Measurements from ENCODE around the gene SNAP47. TPM values are rescaled to one million over a fixed set of nuclear protein-coding genes. Genes with fewer than 3 reads are reported as not detected.
A peak's percentile ranks its signal among the peaks of the same experiment; 100 is the strongest.

The SNAP47 gene
- total RNA-seq, 1 donor from 2014 or later, result 59.0 TPM

DNA sequence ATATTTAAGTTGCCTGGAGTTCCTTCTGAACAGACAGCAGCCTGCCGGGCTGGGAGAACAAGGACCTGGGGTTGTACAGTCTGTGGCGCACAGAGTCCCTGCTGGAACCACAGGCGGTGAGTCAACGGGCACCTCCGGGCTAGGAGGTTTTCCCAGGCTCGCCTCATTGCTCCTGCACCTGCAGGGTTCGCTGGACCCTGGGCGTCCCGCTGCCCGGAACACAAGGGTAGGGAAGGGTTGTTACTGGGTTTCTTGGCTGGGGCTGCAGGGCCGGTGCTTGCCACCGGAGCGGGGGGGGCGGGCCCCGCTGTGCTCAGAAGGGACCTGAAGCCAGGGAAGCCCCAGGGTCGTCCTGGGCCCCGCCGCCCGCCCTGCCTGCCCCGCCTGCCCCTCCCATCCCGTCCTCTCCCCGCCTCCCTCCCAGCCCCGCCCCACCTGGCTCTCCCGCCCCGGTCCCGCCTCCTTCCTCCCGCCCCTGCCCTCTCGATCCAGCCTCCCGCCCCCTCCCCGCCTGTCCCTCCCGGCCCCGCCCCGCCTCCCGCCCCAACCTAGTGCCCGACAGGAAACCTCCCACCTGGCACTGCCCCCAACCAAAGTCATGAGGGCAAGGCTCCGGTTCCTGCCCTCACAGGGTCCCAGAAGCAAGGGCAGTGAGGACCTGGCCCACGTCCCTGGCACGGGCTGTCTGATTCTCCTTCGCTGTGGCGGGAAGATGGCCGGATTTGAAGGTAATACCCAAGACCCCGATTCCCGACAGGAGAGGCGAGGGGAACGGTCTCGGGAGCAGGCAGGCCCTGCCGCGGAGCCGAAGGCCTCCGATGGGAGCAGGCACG is 7.0 kb upstream of the SNAP47 start:
- H3K4me3 ChIP-seq (ENCODE audit: low read depth, low read length), result peak overlapping the region; percentile 41
- FAIRE-seq (no peak), DNase-seq (ENCODE audit: low read depth) (peak; percentile 75)
- H3K36me3 ChIP-seq (ENCODE audit: control insufficient read depth, insufficient read depth, low read length), result peaks cover 13% of the 10 kb centered on the region
- H3K27me3 ChIP-seq (ENCODE audit: control insufficient read depth, insufficient read depth, low read length), result no peaks in the 10 kb centered on the region
- TF ChIP-seq, protein P1, sequence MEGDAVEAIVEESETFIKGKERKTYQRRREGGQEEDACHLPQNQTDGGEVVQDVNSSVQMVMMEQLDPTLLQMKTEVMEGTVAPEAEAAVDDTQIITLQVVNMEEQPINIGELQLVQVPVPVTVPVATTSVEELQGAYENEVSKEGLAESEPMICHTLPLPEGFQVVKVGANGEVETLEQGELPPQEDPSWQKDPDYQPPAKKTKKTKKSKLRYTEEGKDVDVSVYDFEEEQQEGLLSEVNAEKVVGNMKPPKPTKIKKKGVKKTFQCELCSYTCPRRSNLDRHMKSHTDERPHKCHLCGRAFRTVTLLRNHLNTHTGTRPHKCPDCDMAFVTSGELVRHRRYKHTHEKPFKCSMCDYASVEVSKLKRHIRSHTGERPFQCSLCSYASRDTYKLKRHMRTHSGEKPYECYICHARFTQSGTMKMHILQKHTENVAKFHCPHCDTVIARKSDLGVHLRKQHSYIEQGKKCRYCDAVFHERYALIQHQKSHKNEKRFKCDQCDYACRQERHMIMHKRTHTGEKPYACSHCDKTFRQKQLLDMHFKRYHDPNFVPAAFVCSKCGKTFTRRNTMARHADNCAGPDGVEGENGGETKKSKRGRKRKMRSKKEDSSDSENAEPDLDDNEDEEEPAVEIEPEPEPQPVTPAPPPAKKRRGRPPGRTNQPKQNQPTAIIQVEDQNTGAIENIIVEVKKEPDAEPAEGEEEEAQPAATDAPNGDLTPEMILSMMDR (IDR thresholded peaks at IDR 0.05; ENCODE audit: insufficient read depth, low read length, severe bottlenecking), result peak; percentile 2

DNA sequence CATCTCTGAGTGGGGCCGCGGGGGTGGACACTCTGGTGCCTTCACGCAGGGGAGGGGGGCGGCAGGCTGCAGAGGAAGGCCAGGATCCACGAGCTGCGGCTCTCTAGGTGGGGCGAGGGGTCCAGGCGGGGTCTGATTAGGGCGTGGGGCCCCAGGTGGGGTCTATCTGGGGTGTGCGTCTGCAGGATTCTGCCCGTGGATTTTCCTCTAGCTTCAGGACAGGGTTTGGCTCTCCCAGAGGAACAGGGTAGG is 6.4 kb upstream of the SNAP47 start:
- DNase-seq (ENCODE audit: low read depth), result no peak
- Histone ChIP-seq H3K4me3 (ENCODE audit: low read depth, low read length) (peak overlapping the region; percentile 41), H3K27me3 (ENCODE audit: control insufficient read depth, insufficient read depth, low read length) (no peaks in the 10 kb centered on the region), H3K36me3 (ENCODE audit: control insufficient read depth, insufficient read depth, low read length) (peaks cover 15% of the 10 kb centered on the region)
- TF ChIP-seq, protein P1 (IDR thresholded peaks at IDR 0.05; ENCODE audit: insufficient read depth, low read length, severe bottlenecking), result no peak
- no peak for FAIRE-seq

DNA sequence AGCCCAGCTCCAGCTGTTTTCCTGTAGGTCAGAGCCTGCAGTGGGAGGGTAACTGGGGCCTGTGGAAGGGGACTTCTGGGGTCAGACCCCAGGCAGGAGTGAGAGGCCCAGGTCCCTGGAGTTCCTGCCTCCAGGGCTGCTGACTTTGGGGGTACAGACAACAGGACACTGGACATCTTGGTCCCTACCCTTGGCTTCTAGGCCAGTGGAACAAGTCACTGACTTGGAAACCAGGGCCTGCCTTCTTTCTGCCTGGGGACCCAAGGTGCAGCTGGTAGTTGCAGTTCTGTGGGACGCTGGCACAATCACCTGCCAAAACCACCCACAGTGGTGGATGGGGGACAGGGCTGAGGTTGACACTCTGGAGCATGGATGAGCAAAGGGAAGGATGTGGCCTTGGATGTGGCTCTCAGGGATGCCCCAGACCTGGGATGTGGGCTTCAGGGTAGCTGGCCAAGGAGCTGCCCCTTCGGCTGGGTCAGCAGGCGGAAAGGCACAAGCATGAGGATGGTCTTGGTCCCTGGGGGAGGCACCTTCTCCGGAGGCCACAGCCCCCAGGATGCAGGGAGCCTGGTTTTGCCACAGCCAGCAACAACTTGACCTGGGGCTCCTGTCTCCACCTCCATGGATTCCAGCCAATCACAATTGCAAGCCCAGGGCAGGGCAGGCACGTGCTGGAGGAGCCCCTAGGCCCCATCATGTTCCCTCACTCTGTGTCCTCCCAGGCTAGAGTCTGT is 5.9 kb upstream of the SNAP47 start:
- DNase-seq (ENCODE audit: low read depth), result no peak
- Histone ChIP-seq H3K27me3 (ENCODE audit: control insufficient read depth, insufficient read depth, low read length) (no peaks in the 10 kb centered on the region), H3K4me3 (ENCODE audit: low read depth, low read length) (peak overlapping the region; percentile 41), H3K36me3 (ENCODE audit: control insufficient read depth, insufficient read depth, low read length) (peaks cover 15% of the 10 kb centered on the region)
- FAIRE-seq, result peak; percentile 79
- TF ChIP-seq, protein P1 (IDR thresholded peaks at IDR 0.05; ENCODE audit: insufficient read depth, low read length, severe bottlenecking), result no peak

DNA sequence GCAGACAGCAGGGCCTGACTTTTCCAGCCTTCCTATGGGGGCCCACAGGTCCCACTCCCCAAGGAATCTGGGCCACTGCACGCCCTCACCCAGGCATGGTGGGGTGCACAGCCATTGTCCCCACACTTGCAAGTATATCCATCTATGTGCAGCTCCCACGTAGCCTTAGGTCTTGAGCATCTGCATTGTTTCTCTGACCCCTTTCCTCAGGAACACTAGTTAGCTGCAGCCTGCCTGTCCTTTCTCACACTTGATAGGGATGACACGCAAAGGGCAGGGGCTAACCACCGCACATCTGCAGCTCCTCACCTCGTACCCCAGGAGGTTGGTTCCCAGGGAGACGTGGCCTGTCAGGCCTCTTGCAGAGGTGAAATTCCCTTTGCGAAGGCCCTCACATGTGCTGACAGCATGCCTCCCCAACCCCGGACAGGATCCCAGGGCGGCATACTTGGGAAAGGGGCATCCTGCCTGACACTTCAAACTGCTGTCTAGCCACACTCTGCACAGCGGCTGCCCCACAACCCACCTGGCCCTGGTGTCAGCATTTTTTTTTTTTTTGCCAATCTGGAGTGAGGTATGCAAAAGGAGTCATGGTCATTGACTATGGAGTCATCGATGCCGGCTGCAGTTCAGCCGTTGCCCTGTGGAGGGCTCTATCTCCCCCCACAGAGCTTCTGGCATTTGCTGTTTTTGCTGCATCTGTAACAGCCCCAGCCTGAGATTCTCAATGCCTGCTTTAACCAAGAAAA is 5.2 kb upstream of the SNAP47 start:
- peak; percentile 52 for DNase-seq (ENCODE audit: low read depth)

DNA sequence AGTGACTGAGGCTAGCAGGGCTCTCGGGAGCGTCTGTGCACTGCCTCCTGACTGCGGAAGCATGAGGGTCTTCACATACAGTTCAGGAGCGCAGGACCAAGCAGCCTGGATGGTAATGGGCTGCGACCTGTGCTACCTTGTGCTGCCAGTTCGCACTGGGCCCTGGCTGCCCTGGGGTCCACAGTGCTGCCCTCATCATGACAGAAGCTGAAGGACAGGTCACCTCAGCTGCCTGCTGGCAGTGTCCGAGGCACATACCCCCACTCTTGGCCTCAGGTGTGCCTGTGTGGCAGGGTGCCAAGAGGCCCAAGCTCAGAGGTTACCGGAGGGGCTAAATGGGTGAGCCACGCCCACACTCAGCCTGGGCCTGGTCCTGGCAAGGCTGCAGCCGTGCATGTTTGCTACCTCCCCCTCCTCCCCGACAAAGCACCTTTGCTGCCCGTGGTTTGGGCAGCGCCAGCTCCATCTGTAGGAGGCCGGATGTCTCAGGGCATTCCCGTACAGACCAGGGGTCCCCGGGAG is 4.5 kb upstream of the SNAP47 start:
- no peak for DNase-seq (ENCODE audit: low read depth)
- no peaks in the 10 kb centered on the region for H3K27me3 ChIP-seq (ENCODE audit: control insufficient read depth, insufficient read depth, low read length)
- no peak for FAIRE-seq
- peaks cover 15% of the 10 kb centered on the region for H3K36me3 ChIP-seq (ENCODE audit: control insufficient read depth, insufficient read depth, low read length)
- TF ChIP-seq, protein P1 (IDR thresholded peaks at IDR 0.05; ENCODE audit: insufficient read depth, low read length, severe bottlenecking), result no peak
- no peak overlapping the region for H3K4me3 ChIP-seq (ENCODE audit: low read depth, low read length)

More for the DNA sequence above, 5.2 kb upstream of the SNAP47 start:
- peaks cover 15% of the 10 kb centered on the region for H3K36me3 ChIP-seq (ENCODE audit: control insufficient read depth, insufficient read depth, low read length)
- FAIRE-seq, result no peak
- TF ChIP-seq, protein P1 (IDR thresholded peaks at IDR 0.05; ENCODE audit: insufficient read depth, low read length, severe bottlenecking), result peak; percentile 85
- H3K4me3 ChIP-seq (ENCODE audit: low read depth, low read length), result no peak overlapping the region
- H3K27me3 ChIP-seq (ENCODE audit: control insufficient read depth, insufficient read depth, low read length), result no peaks in the 10 kb centered on the region
